Progenitor cell of endocrine pancreas (in vitro differentiated cells): ENCODE data around the gene FFAR3. TPM values are rescaled to one million over a fixed set of nuclear protein-coding genes. Genes with fewer than 3 reads are reported as not detected.

Experiments used
- DNase-seq: peaks from one replicate; pipeline ENCODE4 v3.0.0; 2021; ENCODE audit warnings: low spot score; ENCODE audit not compliant: unreplicated experiment
- H3K27ac Mint-ChIP-seq: 2 replicates; pipeline ENCODE4 v1.8.0; 2021; ENCODE audit warnings: mild to moderate bottlenecking, moderate library complexity, mixed read lengths
- H3K27me3 Mint-ChIP-seq: 2 replicates; pipeline ENCODE4 v1.8.0; 2021; ENCODE audit warnings: mixed read lengths
- H3K36me3 Mint-ChIP-seq: 2 replicates; pipeline ENCODE4 v1.8.0; 2022; ENCODE audit warnings: mixed read lengths; ENCODE audit not compliant: insufficient read depth
- H3K4me1 Mint-ChIP-seq: 2 replicates; pipeline ENCODE4 v1.8.0; 2021; ENCODE audit warnings: low read depth, mixed read lengths
- H3K4me3 Mint-ChIP-seq: 2 replicates; pipeline ENCODE4 v1.8.0; 2021; ENCODE audit warnings: low read depth, mild to moderate bottlenecking, moderate library complexity, mixed read lengths
- H3K9me3 Mint-ChIP-seq: 2 replicates; pipeline ENCODE4 v1.8.0; 2021; ENCODE audit warnings: low read depth, mixed read lengths
- microRNA-seq: library from miRNA; unstranded; fragments of <30 nt; microRNA quantifications from one replicate; pipeline ENCODE4 v1.1.0, GENCODE V29; 2020; ENCODE audit warnings: borderline number of aligned reads; ENCODE audit not compliant: unreplicated experiment
- total RNA-seq: library from RNA; stranded (reverse); gene quantifications from 2 replicates; pipeline ENCODE4 v1.2.1, GENCODE V29; 2021
- TF ChIP-seq, protein P1 (sequence below): fragments of 200-600 bp; sonication (generic); IDR thresholded peaks from one replicate; pipeline ENCODE4 v1.5.0; 2021; ENCODE audit warnings: antibody characterized with exemption, mild to moderate bottlenecking; ENCODE audit not compliant: unreplicated experiment

The FFAR3 gene
- total RNA-seq, 1 donor from 2014 or later, result not detected

DNA sequence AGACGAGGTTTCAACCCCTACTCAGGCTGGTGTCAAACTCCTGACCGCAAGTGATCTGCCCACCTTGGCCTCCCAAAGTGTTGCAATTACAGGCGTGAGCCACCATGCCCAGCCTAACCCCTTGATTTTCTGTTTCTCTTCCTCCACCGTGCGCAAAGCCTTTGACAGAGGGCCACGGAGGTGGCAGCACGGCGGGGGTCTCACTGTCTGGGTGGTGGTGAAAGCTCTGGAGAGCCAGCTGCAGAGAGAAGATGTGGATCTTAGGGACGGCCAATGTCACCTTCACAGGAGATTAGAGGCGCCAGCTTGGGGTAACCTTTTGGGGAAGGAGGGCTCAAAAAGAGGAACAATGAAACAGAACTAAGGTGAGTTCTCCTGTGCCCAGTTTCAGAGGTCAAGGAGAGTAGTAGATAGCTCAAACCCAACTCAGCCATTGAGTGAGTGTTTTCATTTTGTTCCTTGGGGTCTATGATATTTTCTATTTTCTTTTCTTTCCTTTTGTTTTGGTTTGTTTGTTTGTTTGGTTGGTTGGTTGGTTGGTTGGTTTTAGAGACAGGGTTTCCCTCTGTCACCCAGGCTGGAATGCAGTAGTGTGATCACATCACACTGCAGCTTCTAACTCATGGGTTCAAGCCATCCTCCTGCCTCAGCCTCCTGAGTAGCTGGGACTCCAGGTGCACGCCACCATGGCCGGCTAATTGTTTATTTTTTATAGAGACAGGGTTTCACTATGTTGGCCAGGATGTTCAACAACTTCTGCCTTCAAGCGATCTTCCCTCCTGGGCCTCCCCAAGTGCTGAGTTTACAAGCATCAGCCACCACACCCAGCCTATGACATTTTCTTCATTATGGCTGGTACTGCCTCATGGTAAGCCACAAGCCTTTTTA, 50.3 kb downstream of the FFAR3 start:
- Mint-ChIP-seq H3K9me3 (no peaks in the 10 kb centered on the region), H3K36me3 (no peaks in the 10 kb centered on the region), H3K4me1 (peaks cover 2% of the 10 kb centered on the region), H3K27me3 (peaks cover 7% of the 10 kb centered on the region), H3K27ac (no peak overlapping the region), H3K4me3 (no peak overlapping the region)
- no peak for DNase-seq
- TF ChIP-seq, protein P1, sequence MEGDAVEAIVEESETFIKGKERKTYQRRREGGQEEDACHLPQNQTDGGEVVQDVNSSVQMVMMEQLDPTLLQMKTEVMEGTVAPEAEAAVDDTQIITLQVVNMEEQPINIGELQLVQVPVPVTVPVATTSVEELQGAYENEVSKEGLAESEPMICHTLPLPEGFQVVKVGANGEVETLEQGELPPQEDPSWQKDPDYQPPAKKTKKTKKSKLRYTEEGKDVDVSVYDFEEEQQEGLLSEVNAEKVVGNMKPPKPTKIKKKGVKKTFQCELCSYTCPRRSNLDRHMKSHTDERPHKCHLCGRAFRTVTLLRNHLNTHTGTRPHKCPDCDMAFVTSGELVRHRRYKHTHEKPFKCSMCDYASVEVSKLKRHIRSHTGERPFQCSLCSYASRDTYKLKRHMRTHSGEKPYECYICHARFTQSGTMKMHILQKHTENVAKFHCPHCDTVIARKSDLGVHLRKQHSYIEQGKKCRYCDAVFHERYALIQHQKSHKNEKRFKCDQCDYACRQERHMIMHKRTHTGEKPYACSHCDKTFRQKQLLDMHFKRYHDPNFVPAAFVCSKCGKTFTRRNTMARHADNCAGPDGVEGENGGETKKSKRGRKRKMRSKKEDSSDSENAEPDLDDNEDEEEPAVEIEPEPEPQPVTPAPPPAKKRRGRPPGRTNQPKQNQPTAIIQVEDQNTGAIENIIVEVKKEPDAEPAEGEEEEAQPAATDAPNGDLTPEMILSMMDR, result no peak

- TF ChIP-seq, protein P1, result no peak
- Mint-ChIP-seq H3K9me3 (no peaks in the 10 kb centered on the region), H3K4me3 (no peak overlapping the region)
These were observed 50.9 kb downstream of the FFAR3 start for GRCh38 chr19:35409191-35409590.

More at GRCh38 chr19:35409191-35409590, 50.9 kb downstream of the FFAR3 start:
- Mint-ChIP-seq H3K27ac (no peak overlapping the region), H3K27me3 (peaks cover 7% of the 10 kb centered on the region), H3K4me1 (peaks cover 2% of the 10 kb centered on the region), H3K36me3 (no peaks in the 10 kb centered on the region)
- no peak for DNase-seq

Small RNA genes within 50 kb of the gene (microRNA-seq; reads per million reads assigned to microRNA genes)
- gene MIR5196, result not detected

Other genes with a start within 250 kb of the FFAR3 start
- gene FXYD3, start 242.6 kb upstream of the FFAR3 start, total RNA-seq, result 14.2 and 17.3 TPM in 2 replicates
- gene LGI4, start 223.4 kb upstream of the FFAR3 start, total RNA-seq, result 0.20 TPM in 1 of 2 replicates, not detected in the other
- not detected in 2 replicates for gene FXYD1, start 219.6 kb upstream of the FFAR3 start, total RNA-seq
- gene FXYD7, start 215.2 kb upstream of the FFAR3 start, total RNA-seq, result not detected in 2 replicates
- gene FXYD5, start 203.7 kb upstream of the FFAR3 start, total RNA-seq, result 0.62 and 1.2 TPM in 2 replicates
- not detected in 2 replicates for gene FAM187B, start 129.7 kb upstream of the FFAR3 start, total RNA-seq
- gene LSR, start 109.5 kb upstream of the FFAR3 start, total RNA-seq, result 123 and 132 TPM in 2 replicates
- gene USF2, start 89.5 kb upstream of the FFAR3 start, total RNA-seq, result 126 and 132 TPM in 2 replicates
- 0.64 and 1.1 TPM in 2 replicates for gene HAMP, start 75.9 kb upstream of the FFAR3 start, total RNA-seq
- gene MAG, start 66.3 kb upstream of the FFAR3 start, total RNA-seq, result 1.4 and 1.7 TPM in 2 replicates
- 3.8 and 5.1 TPM in 2 replicates for gene CD22, start 29.3 kb upstream of the FFAR3 start, total RNA-seq
- 0.33 and 0.74 TPM in 2 replicates for gene FFAR1, start 10.6 kb upstream of the FFAR3 start, total RNA-seq
- 0.16 TPM in 1 of 2 replicates, not detected in the other for gene GPR42, start 12.6 kb downstream of the FFAR3 start, total RNA-seq
- gene FFAR2, start 89.8 kb downstream of the FFAR3 start, total RNA-seq, result 1.2 and 1.9 TPM in 2 replicates
- gene KRTDAP, start 132.0 kb downstream of the FFAR3 start, total RNA-seq, result 1.6 and 4.8 TPM in 2 replicates
- 201 and 213 TPM in 2 replicates for gene DMKN, start 155.2 kb downstream of the FFAR3 start, total RNA-seq
- 0.16 and 0.24 TPM in 2 replicates for gene SBSN, start 169.9 kb downstream of the FFAR3 start, total RNA-seq
- not detected in 2 replicates for gene GAPDHS, start 175.0 kb downstream of the FFAR3 start, total RNA-seq
- gene TMEM147, start 187.2 kb downstream of the FFAR3 start, total RNA-seq, result 94.2 and 95.2 TPM in 2 replicates
- 0.18 TPM in 1 of 2 replicates, not detected in the other for gene ATP4A, start 205.2 kb downstream of the FFAR3 start, total RNA-seq
- gene PMIS2, start 227.7 kb downstream of the FFAR3 start, total RNA-seq, result not detected in 2 replicates